ENCODE data around the gene RANBP3. TPM values are rescaled to one million over a fixed set of nuclear protein-coding genes. Genes with fewer than 3 reads are reported as not detected.
A peak's percentile ranks its signal among the peaks of the same experiment; 100 is the strongest.

RANBP3 gene
- total RNA-seq, 3 donors from 2014 or later = 101 to 104 (median 103) TPM

DNA sequence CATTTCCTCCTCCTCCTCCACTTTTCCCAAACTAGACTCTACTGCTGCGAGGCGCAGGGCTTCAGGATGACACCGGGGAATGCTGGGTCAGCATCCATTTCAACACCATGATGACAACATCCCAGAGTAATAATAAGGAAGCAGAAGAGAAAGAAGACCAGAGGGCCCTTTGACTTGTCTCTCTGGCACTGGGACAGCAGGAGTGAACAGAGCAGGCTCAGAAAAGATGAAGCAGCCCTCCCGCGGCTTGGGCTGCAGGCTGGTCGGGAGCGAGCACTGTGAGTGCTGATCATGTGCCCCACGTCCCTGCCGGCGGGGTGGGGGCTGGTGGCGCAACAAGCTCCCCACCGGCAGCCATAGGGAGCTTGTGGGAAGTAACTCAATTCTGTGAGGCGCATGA lies 30.5 kb downstream of the RANBP3 start:
- Mint-ChIP-seq H3K4me1 (ENCODE audit: low read depth) (peaks cover 77% of the 10 kb centered on the region), H3K4me3 (no peak overlapping the region), H3K9me3 (no peaks in the 10 kb centered on the region)

DNA sequence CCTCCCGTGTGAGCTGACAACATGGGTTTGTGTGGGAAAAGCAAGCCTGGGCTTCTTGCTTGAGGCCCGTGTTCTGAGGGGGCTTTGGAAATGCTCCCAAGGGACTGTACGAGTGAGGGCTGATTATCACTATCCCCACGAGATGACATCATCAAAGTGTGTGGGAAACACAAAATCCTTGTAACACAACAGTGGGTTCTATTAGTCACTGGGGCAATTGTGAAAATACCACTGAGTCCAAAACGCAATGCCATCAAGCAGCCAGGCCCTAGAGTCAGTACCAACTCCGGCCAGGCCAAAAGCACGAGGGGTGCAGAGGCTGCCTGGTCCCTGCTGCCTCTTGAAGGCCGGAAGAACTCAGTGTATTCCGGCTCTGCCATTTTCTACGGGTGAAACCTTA lies 34.3 kb downstream of the RANBP3 start:
- Mint-ChIP-seq H3K36me3 (ENCODE audit: insufficient read depth) (peaks cover 8% of the 10 kb centered on the region), H3K27me3 (ENCODE audit: low read depth) (no peaks in the 10 kb centered on the region), H3K9me3 (no peaks in the 10 kb centered on the region), H3K4me3 (no peak overlapping the region), H3K4me1 (ENCODE audit: low read depth) (peaks cover 39% of the 10 kb centered on the region)
- peak in 1 of 2 donors; percentile 38 for ATAC-seq
- DNase-seq = no peak

More for the DNA sequence above, 30.5 kb downstream of the RANBP3 start:
- DNase-seq = no peak
- Mint-ChIP-seq H3K36me3 (ENCODE audit: insufficient read depth) (peaks cover 19% of the 10 kb centered on the region), H3K27me3 (ENCODE audit: low read depth) (no peaks in the 10 kb centered on the region)
- no peak for ATAC-seq

DNA sequence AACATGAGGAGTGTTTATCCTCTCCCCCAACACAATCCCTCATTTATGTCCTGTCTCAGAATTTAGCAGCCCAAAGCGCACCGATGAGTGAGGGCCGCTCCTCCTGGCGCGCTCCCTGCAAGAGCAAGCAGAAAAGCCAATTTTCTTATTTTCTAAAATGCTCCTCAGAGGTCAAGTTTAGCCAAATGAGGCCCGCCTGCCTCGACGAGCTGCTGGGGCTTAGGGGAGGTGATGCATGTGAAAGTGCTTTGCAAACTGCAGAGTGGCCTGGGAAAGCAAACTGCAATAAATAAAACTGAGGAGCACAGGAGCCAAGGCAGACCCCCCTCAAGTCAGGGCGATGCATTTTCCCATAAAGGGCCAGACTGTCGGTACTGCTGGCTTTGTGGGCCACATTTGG lies 34.9 kb downstream of the RANBP3 start:
- peaks cover 9% of the 10 kb centered on the region for H3K36me3 Mint-ChIP-seq (ENCODE audit: insufficient read depth)
- peaks cover 35% of the 10 kb centered on the region for H3K4me1 Mint-ChIP-seq (ENCODE audit: low read depth)
- no peak for DNase-seq
- no peak for ATAC-seq
- no peaks in the 10 kb centered on the region for H3K9me3 Mint-ChIP-seq
- no peak overlapping the region for H3K4me3 Mint-ChIP-seq
- H3K27me3 Mint-ChIP-seq (ENCODE audit: low read depth) = no peaks in the 10 kb centered on the region

DNA sequence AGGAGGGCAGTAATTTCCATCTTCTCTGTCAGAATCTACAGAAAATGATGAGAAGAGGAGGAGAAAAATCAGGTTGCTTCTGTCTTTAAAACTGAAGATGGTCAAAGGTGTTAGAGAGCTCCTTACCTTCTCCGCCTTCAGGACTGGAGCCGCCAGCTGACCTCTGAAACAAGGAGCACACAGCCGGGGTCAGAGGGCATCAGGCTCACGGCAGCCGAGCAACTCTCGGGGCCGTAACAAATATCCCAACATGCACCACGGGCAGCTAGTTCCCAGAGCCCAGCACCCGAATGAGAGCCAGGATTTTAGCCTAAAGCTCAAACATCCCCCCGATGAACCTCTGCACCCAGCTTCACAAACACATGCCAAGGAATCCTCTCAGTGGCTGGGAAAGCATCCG lies 36.3 kb downstream of the RANBP3 start:
- Mint-ChIP-seq H3K27me3 (ENCODE audit: low read depth) (no peaks in the 10 kb centered on the region), H3K4me3 (no peak overlapping the region), H3K36me3 (ENCODE audit: insufficient read depth) (peaks cover 17% of the 10 kb centered on the region), H3K9me3 (no peaks in the 10 kb centered on the region), H3K4me1 (ENCODE audit: low read depth) (peaks cover 23% of the 10 kb centered on the region)
- DNase-seq (no peak), ATAC-seq (no peak)

DNA sequence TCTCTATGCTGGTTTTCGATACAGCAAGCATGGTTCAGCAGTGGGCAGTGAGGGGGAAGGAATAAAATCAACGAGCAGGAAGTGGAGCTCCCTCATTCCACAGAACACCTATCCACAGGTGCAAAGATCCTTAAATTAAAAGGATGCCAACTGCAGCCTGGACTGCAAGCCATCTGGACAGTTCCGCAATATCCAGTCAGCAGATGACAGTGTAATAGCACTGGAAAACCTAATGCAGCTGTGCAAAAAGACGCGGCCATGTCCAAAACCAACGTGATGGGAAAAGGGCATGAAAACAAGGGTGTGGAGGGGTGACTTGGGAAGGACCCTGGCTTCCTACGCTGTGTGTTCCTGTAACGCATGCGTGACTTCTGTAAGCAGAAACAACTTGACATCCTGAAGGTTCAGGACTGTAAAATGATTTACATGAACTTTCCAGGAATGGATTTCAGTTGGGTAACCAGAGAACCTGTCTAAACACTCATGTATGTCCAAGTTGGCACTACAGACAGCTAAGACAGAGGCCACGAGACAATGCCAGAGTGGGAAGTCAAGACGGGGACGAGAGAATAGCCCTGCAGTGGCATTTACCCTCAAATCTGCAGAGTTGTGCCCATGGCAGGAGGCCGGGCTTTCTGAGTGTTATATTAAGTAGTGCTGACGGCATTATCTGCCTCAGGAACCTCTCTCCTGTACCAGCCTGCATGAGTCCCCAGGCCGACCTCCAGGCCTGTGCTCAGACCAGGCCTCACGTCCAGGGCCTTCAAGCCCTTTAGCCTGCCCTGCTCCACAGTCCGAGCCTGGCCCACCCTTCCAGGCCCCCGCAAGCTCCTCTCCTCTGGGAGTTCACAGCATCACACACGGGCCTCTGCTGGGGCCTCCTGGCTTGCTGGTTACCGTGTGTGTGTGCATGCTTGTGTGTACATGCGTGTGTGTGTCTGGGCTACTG lies 37.4 kb downstream of the RANBP3 start:
- no peak overlapping the region for H3K4me3 Mint-ChIP-seq

DNA sequence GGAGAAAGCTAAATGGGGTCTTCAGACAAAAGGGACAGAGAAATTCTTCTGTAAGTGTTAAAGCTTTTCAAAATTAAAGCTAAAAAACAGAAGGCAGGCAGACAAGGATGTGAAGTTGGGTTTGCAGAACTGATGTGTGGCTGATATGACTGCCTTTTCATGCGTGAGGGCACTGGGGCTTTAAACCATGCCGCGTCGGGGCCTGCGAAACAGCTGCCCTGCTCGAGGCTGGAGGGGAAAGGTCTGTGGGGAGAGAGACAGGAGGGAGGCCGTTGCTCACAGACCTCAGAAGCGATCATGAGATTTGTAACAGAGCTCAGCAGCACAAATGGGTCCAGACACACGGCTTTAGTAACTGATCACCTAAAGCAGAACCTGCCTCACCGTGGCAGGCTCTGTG lies 40.4 kb downstream of the RANBP3 start:
- DNase-seq = no peak
- no peak overlapping the region for H3K4me3 Mint-ChIP-seq
- H3K9me3 Mint-ChIP-seq = no peaks in the 10 kb centered on the region
- H3K4me1 Mint-ChIP-seq (ENCODE audit: low read depth) = no peaks in the 10 kb centered on the region
- H3K27me3 Mint-ChIP-seq (ENCODE audit: low read depth) = no peaks in the 10 kb centered on the region
- peaks cover 23% of the 10 kb centered on the region for H3K36me3 Mint-ChIP-seq (ENCODE audit: insufficient read depth)
- ATAC-seq = no peak

More for the DNA sequence above, 37.4 kb downstream of the RANBP3 start:
- Mint-ChIP-seq H3K27me3 (ENCODE audit: low read depth) (no peaks in the 10 kb centered on the region), H3K36me3 (ENCODE audit: insufficient read depth) (peaks cover 21% of the 10 kb centered on the region), H3K4me1 (ENCODE audit: low read depth) (peaks cover 12% of the 10 kb centered on the region), H3K9me3 (no peaks in the 10 kb centered on the region)
- ATAC-seq (no peak), DNase-seq (no peak)

DNA sequence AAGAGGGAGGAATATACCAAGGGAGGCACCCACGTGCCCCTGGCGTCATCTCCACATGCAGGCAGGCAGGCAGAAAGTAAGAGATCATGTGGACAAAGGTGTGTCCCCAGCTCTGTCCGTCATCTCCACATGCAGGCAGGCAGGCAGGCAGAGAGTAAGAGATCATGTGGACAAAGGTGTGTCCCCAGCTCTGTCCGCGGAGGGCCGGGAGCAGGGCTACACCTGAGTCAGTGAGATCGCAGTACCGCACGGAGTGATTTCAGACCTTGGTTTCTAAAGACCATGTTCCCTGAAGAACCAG lies 41.7 kb downstream of the RANBP3 start:
- Mint-ChIP-seq H3K4me3 (no peak overlapping the region), H3K4me1 (ENCODE audit: low read depth) (no peaks in the 10 kb centered on the region), H3K36me3 (ENCODE audit: insufficient read depth) (peaks cover 25% of the 10 kb centered on the region), H3K27me3 (ENCODE audit: low read depth) (no peaks in the 10 kb centered on the region), H3K9me3 (no peaks in the 10 kb centered on the region)
- DNase-seq (no peak), ATAC-seq (no peak)

DNA sequence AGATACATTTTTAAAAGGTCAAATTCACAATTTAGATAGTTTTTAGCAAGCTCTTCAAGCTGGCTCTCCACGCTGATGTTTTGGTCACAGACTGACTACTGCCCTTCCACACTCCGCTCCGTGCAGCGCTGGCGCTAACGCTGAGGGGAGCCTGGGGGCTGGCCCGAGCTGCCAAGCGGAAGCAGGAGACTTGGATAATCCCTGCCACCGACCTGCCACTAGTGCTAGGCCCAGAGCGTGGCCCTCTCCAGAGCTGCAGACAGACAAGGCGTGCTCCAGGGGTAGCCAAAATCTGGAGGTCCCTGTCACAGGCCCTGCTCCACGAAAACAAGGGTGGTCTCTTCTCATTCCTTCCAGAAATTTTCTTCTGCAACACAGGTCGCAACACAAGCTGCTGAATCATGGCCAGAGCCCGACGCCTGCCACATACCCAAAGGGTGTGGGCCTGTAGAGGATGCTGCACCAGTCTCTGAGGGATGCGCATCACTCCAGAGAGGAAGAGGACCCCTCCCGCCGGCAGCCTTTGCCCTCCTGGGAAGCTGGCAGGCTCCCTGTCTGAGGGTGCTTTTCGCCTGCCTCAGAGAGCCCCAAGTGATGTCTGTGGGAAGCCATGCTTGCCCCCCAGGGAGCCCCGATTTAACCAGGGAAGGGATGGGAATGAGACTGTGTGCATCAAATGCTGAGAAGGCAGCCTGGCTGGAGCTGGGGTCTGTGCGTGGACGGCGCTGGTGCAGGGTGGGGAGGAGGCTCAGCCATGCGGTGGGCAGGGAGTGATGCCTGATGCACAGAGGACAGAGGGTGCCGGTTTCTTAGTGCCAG lies 42.3 kb downstream of the RANBP3 start:
- no peaks in the 10 kb centered on the region for H3K4me1 Mint-ChIP-seq (ENCODE audit: low read depth)
- ATAC-seq (no peak), DNase-seq (no peak)
- H3K36me3 Mint-ChIP-seq (ENCODE audit: insufficient read depth) = peaks cover 28% of the 10 kb centered on the region
- H3K9me3 Mint-ChIP-seq = no peaks in the 10 kb centered on the region
- no peaks in the 10 kb centered on the region for H3K27me3 Mint-ChIP-seq (ENCODE audit: low read depth)
- H3K4me3 Mint-ChIP-seq = no peak overlapping the region

DNA sequence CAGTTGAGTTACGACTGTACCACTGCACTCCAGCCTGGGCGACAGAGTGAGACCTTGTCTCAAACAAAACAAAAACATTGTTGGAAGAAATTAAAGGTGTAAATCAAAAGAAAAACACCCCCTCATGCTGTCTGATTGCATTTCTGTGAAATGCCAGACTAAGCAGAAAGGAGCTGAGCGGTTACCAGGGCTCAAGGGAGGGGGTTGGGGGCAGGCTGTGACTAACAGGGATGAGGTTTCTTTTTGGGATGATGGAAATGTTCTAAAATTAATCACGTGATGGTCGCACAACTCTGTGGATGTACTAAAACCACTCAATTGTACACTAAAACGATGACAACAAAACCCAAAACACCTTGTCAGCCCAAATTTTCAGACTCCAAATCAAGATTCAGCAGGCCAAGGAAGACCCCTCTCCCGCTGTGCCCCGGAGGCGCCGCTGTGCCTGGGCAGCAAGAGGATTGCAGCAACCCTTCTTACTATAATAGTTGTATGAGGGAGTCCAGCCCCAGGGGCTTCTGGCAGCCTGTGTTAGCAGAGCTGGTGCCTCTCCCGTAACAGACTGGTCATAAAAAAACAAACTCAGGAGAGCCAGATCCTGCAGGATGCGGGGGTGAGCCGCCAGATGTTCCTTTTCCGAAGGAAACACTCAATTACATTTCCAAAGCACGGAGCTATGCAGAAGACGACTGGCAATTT lies 43.0 kb downstream of the RANBP3 start:
- H3K4me3 Mint-ChIP-seq = no peak overlapping the region
- peaks cover 28% of the 10 kb centered on the region for H3K36me3 Mint-ChIP-seq (ENCODE audit: insufficient read depth)
- no peaks in the 10 kb centered on the region for H3K4me1 Mint-ChIP-seq (ENCODE audit: low read depth)
- H3K27me3 Mint-ChIP-seq (ENCODE audit: low read depth) = no peaks in the 10 kb centered on the region
- ATAC-seq = no peak
- no peaks in the 10 kb centered on the region for H3K9me3 Mint-ChIP-seq
- DNase-seq = no peak

DNA sequence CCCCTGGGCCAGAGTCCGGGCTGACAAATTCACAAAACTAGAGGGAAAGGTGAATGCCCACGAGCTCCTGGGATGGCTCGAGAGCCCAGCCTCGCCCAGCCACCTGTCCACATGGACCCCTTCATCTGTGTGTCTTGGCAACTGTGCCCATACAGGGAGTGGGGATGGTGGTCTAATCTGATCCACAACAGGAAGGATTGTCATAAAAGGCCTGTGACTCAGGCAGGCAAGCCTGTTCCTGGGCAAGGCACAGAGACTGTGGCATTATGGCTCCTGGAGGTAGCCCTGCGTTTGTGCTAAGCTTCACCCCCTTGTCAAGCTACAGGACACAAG lies 43.9 kb downstream of the RANBP3 start:
- Mint-ChIP-seq H3K4me3 (no peak overlapping the region), H3K27me3 (ENCODE audit: low read depth) (no peaks in the 10 kb centered on the region), H3K36me3 (ENCODE audit: insufficient read depth) (peaks cover 25% of the 10 kb centered on the region), H3K9me3 (no peaks in the 10 kb centered on the region), H3K4me1 (ENCODE audit: low read depth) (no peaks in the 10 kb centered on the region)
- no peak for ATAC-seq
- DNase-seq = no peak

DNA sequence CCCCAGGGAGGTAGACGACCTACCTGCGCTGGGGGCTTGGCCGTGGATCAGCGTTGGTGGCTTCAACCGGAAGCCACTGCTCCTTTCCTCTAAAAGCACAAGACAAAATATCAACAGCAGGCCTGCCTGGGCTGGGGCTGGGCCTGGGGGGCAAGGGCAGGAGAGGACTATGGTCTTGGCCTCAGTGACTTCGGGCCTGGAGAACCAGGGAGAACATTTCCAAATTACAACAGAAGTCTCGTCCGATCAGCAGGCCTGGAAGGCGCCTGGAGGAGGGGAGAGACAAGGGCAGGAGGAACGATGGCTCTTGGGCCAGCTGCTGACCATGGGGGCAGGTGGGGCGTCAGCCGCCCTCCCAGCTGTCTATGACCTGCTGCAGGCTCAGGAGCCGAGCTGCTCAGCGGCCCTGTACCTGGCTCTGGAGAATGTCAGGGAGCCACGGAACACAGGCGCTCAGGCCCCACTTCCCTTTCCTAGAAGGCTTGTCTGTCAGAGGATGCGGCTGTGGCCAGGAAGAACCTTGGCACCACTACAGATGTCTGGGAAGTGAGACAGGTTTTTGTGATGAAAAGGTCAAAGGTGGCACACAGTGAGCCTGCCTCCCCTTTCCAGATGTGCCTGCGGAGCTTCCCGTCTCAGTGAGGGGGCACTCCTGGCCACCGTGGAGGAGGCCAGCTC lies 44.4 kb downstream of the RANBP3 start:
- peaks cover 30% of the 10 kb centered on the region for H3K36me3 Mint-ChIP-seq (ENCODE audit: insufficient read depth)
- no peaks in the 10 kb centered on the region for H3K9me3 Mint-ChIP-seq
- no peaks in the 10 kb centered on the region for H3K4me1 Mint-ChIP-seq (ENCODE audit: low read depth)
- H3K4me3 Mint-ChIP-seq = no peak overlapping the region
- no peaks in the 10 kb centered on the region for H3K27me3 Mint-ChIP-seq (ENCODE audit: low read depth)
- ATAC-seq (no peak), DNase-seq (no peak)

DNA sequence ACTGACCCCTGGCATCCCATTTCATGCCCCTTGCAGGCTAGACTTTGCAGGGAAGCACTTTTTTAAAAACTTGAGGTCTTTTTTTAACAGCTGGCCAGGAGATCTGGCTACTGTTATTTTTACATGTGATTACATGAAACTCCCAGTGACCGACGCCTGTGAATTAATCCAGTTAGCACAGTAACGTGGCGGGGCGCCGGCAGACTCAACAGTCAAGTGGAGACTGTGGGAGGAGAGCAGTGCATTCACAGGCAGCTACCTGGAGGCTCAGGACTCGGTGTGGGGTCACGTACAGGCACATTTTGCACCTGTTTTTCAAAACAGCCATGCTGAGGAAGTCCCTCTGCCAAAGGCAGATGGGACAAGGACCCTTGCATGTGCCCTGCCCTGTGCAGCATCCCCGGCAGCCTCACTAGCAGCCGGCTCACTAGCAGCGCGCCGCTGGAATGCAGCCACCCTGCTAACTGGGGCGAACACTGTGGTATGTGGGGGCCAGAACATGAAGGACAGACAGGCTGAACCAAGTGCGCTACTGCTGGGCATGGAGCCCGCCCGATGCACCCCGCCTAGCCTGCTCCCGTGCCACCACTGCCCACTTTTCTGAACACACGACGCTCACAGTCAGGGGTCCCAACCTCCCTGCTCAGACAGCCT lies 45.2 kb downstream of the RANBP3 start:
- H3K9me3 Mint-ChIP-seq = no peaks in the 10 kb centered on the region
- no peak for ATAC-seq
- DNase-seq = no peak
- H3K27me3 Mint-ChIP-seq (ENCODE audit: low read depth) = no peaks in the 10 kb centered on the region
- no peaks in the 10 kb centered on the region for H3K4me1 Mint-ChIP-seq (ENCODE audit: low read depth)
- no peak overlapping the region for H3K4me3 Mint-ChIP-seq
- peaks cover 36% of the 10 kb centered on the region for H3K36me3 Mint-ChIP-seq (ENCODE audit: insufficient read depth)

DNA sequence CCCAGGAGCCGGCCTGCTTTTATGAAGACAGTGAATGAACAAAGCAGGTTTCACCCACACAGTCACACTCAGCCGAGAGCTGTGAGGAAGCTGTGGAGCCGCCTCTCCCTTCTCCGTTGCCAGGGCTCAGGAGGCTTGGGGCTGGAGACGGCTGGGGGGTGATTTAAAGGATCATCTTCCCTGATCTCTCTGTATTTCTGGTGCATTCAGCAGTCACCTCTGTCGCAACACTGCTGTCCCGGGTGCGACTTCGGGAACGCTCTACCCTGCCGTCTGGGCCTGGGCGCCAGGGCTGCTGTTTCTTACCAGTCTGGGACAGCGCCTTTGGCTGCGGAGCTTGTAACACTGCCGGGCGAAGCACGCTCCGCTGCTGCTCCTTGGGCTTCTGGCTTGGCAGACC lies 45.8 kb downstream of the RANBP3 start:
- no peaks in the 10 kb centered on the region for H3K27me3 Mint-ChIP-seq (ENCODE audit: low read depth)
- H3K36me3 Mint-ChIP-seq (ENCODE audit: insufficient read depth) = peaks cover 32% of the 10 kb centered on the region
- DNase-seq = no peak
- no peak for ATAC-seq
- H3K4me3 Mint-ChIP-seq = no peak overlapping the region
- H3K4me1 Mint-ChIP-seq (ENCODE audit: low read depth) = no peaks in the 10 kb centered on the region
- no peaks in the 10 kb centered on the region for H3K9me3 Mint-ChIP-seq

DNA sequence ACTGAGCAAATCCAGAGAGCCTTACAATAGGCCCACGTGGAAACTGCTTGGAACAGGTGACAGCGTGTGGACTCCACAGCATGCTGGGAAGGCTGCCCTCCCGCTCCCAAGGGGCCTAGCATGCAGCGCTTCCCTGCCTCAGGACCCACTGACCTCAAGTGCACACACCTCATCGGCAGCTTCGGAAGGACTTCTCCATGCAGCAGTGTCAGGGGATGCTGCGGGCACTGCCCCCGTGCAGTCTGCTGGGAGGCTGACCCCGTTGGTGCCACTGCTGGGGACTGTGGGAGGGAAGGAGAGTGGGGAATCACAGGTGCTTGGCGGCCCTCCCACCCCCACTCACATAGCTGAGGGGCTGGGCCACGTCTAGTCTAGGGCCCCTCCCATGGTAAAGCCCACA lies 46.7 kb downstream of the RANBP3 start:
- H3K4me3 Mint-ChIP-seq = no peak overlapping the region
- DNase-seq = no peak
- H3K27me3 Mint-ChIP-seq (ENCODE audit: low read depth) = no peaks in the 10 kb centered on the region
- peaks cover 30% of the 10 kb centered on the region for H3K36me3 Mint-ChIP-seq (ENCODE audit: insufficient read depth)
- no peak for ATAC-seq
- no peaks in the 10 kb centered on the region for H3K4me1 Mint-ChIP-seq (ENCODE audit: low read depth)
- no peaks in the 10 kb centered on the region for H3K9me3 Mint-ChIP-seq

All from activated T-cell treated with anti-CD3 and anti-CD28 coated beads, Interleukin-2, amount 50 U/mL, for 4 hours (primary cell).